Ascending aorta (tissue), 2 donors: ENCODE results near the gene GALC. TPM values are rescaled to one million over a fixed set of nuclear protein-coding genes. Genes with fewer than 3 reads are reported as not detected.

Source experiments
- DNase-seq, 2 donors: peaks; one replicate each; pipeline ENCODE4 v3.0.0-alpha.2; 2019; ENCODE audit warnings: low spot score in 2 of 2
- H3K27ac ChIP-seq, 2 donors: fragments of 200-600 bp; sonication (generic); one replicate each; pipeline ENCODE4 v1.5.1; 2016 to 2017; ENCODE audit warnings: mild to moderate bottlenecking in 1 of 2
- H3K27me3 ChIP-seq: fragments of 200-600 bp; sonication (generic); one replicate; pipeline ENCODE4 v1.5.1; 2017
- H3K36me3 ChIP-seq, 2 donors: fragments of 200-600 bp; sonication (generic); one replicate each; pipeline ENCODE4 v1.5.1; 2016
- H3K4me1 ChIP-seq, 2 donors: fragments of 200-600 bp; sonication (generic); one replicate each; pipeline ENCODE4 v1.5.1; 2016 to 2017; ENCODE audit warnings: mild to moderate bottlenecking in 1 of 2
- H3K4me3 ChIP-seq, 2 donors: fragments of 200-600 bp; sonication (generic); one replicate each; pipeline ENCODE4 v1.5.1; 2016 to 2017; ENCODE audit warnings: mild to moderate bottlenecking in 1 of 2
- H3K9me3 ChIP-seq, 2 donors: fragments of 200-600 bp; sonication (generic); one replicate each; pipeline ENCODE4 v1.5.1; 2016
- CTCF ChIP-seq, 3 experiments: fragments of 200-600 bp in 2 of 3; fragments of 450-650 bp in 1 of 3; sonication (generic) in 2 of 3; IDR thresholded peaks; one replicate each; pipeline ENCODE4 v1.5.1; 2016 to 2019; ENCODE audit warnings: antibody characterized with exemption in 3 of 3, mild to moderate bottlenecking in 1 of 3, moderate library complexity in 1 of 3
- intact Hi-C: fragments of 100-400 bp; cut with DNase I; formaldehyde crosslinking; loops from one replicate; pipeline ENCODE4 v1.15.1; 2023
- total RNA-seq: library from RNA; depleted of rRNA; stranded (reverse); fragments of >200 nt; gene quantifications from one replicate; pipeline ENCODE4 v1.1.0, GENCODE V29; 2016

Gene GALC
- total RNA-seq, 1 donor from 2014 or later: 31.7 TPM

- Histone ChIP-seq H3K27me3 (no peaks in the 10 kb centered on the region), H3K4me3 (no peak overlapping the region), H3K36me3 (peaks cover 5 to 20% of the 10 kb centered on the region in 2 donors), H3K27ac (no peak overlapping the region), H3K4me1 (no peaks in the 10 kb centered on the region), H3K9me3 (no peaks in the 10 kb centered on the region)
- intact Hi-C loops: no loop called here
- DNase-seq: no peak
- TF ChIP-seq CTCF (IDR thresholded peaks at IDR 0.05): no peak
Observed at GRCh38 chr14:87975636-87976035, 17.3 kb downstream of the GALC start.

- TF ChIP-seq CTCF (IDR thresholded peaks at IDR 0.05): no peak
- H3K36me3 ChIP-seq: peaks cover 12 to 32% of the 10 kb centered on the region in 2 donors
- intact Hi-C loops: no loop called here
- no peaks in the 10 kb centered on the region for H3K27me3 ChIP-seq
- no peaks in the 10 kb centered on the region for H3K9me3 ChIP-seq
- no peak for DNase-seq
- H3K27ac ChIP-seq: no peak overlapping the region
- no peaks in the 10 kb centered on the region for H3K4me1 ChIP-seq
- no peak overlapping the region for H3K4me3 ChIP-seq
Observed at GRCh38 chr14:87971010-87971409, 22.0 kb downstream of the GALC start.

GRCh38 chr14:87967496-87967895 lies 25.5 kb downstream of the GALC start:
- no peaks in the 10 kb centered on the region for H3K9me3 ChIP-seq
- DNase-seq: no peak
- no peak for TF ChIP-seq CTCF (IDR thresholded peaks at IDR 0.05)
- H3K36me3 ChIP-seq: peaks cover 26 to 32% of the 10 kb centered on the region in 2 donors
- intact Hi-C loops: no loop called here
- H3K4me3 ChIP-seq: no peak overlapping the region
- no peak overlapping the region for H3K27ac ChIP-seq
- H3K27me3 ChIP-seq: no peaks in the 10 kb centered on the region
- H3K4me1 ChIP-seq: no peaks in the 10 kb centered on the region

GRCh38 chr14:87966816-87967215 lies 26.2 kb downstream of the GALC start:
- intact Hi-C loops: no loop called here
- Histone ChIP-seq H3K36me3 (peaks cover 30 to 39% of the 10 kb centered on the region in 2 donors), H3K27ac (no peak overlapping the region), H3K4me1 (no peaks in the 10 kb centered on the region), H3K9me3 (no peaks in the 10 kb centered on the region), H3K27me3 (no peaks in the 10 kb centered on the region), H3K4me3 (no peak overlapping the region)
- no peak for DNase-seq
- TF ChIP-seq CTCF (IDR thresholded peaks at IDR 0.05): no peak

GRCh38 chr14:87961246-87961645 lies 31.7 kb downstream of the GALC start:
- H3K36me3 ChIP-seq: peaks cover 42 to 45% of the 10 kb centered on the region in 2 donors

More at GRCh38 chr14:87961246-87961645, 31.7 kb downstream of the GALC start:
- H3K4me3 ChIP-seq: no peak overlapping the region
- TF ChIP-seq CTCF (IDR thresholded peaks at IDR 0.05): no peak
- intact Hi-C loops: no loop called here
- H3K4me1 ChIP-seq: no peaks in the 10 kb centered on the region
- no peak for DNase-seq
- no peaks in the 10 kb centered on the region for H3K27me3 ChIP-seq
- H3K27ac ChIP-seq: no peak overlapping the region
- H3K9me3 ChIP-seq: no peaks in the 10 kb centered on the region
